Muscle of back (tissue), 11 donors: Measurements from ENCODE around the gene SAMD15. TPM values are rescaled to one million over a fixed set of nuclear protein-coding genes. Genes with fewer than 3 reads are reported as not detected.
"Not testable (repeated sequence)": the region's sequence is repeated elsewhere in the genome, so short reads cannot be mapped to it uniquely, and the experiment has no call there.

Experiments
- DNase-seq, 3 donors: peaks; one replicate each; pipeline versions ENCODE4 v3.0.0 to v3.0.0-alpha.2; 2013
- polyA plus RNA-seq, 10 donors: library from polyadenylated mRNA; unstranded; fragments of 120-200 nt; gene quantifications; one replicate each; pipeline ENCODE4 v1.2.1, GENCODE V29; 2013; ENCODE audit not compliant: insufficient read length in 10 of 10

The SAMD15 gene
- polyA plus RNA-seq, 10 donors = 0.09 to 0.75 (median 0.51) TPM

- no peak for DNase-seq
Observed at GRCh38 chr14:77375973-77376770, 1.0 kb upstream of the SAMD15 start.

- no peak for DNase-seq
Observed at GRCh38 chr14:77377502-77377844, 294 bp downstream of the SAMD15 start.

- no peak for DNase-seq
Observed at GRCh38 chr14:77378701-77379100, 1.5 kb downstream of the SAMD15 start.

- DNase-seq = no peak
Observed at GRCh38 chr14:77390188-77390587, 13.0 kb downstream of the SAMD15 start.

GRCh38 chr14:77400216-77400615, 23.0 kb downstream of the SAMD15 start:
- DNase-seq = no peak

- no peak for DNase-seq
Observed at GRCh38 chr14:77403768-77404167, 26.6 kb downstream of the SAMD15 start.

- DNase-seq = no peak
Observed at GRCh38 chr14:77406086-77406485, 28.9 kb downstream of the SAMD15 start.

- DNase-seq = peak in 2 of 3 donors; percentile 1 to 11
Observed at GRCh38 chr14:77406718-77407117, 29.5 kb downstream of the SAMD15 start.

GRCh38 chr14:77407158-77407557, 30.0 kb downstream of the SAMD15 start:
- DNase-seq = peak in 1 of 3 donors; percentile 10

GRCh38 chr14:77409131-77409533, 32.0 kb downstream of the SAMD15 start:
- DNase-seq = no peak

- not testable (repeated sequence) for DNase-seq
Observed at GRCh38 chr14:77415403-77416030, 38.3 kb downstream of the SAMD15 start.

- not testable (repeated sequence) for DNase-seq
Observed at GRCh38 chr14:77416098-77416497, 38.9 kb downstream of the SAMD15 start.

- DNase-seq = no peak
Observed at GRCh38 chr14:77416836-77417235, 39.7 kb downstream of the SAMD15 start.

GRCh38 chr14:77421201-77421600, 44.0 kb downstream of the SAMD15 start:
- no peak for DNase-seq

- DNase-seq = no peak
Observed at GRCh38 chr14:77423423-77423822, 46.2 kb downstream of the SAMD15 start, which contains the start of gene NOXRED1. Gene NOXRED1 (minus strand): TSS chr14:77423523. CDS start chr14:77422889, 634 bp downstream.

GRCh38 chr14:77424862-77425261, 47.7 kb downstream of the SAMD15 start:
- no peak for DNase-seq

GRCh38 chr14:77426396-77426795, 49.2 kb downstream of the SAMD15 start:
- DNase-seq = no peak

- no peak for DNase-seq
Observed at GRCh38 chr14:77436042-77436441, 58.9 kb downstream of the SAMD15 start.

GRCh38 chr14:77438596-77438995, 61.4 kb downstream of the SAMD15 start:
- no peak for DNase-seq

- no peak for DNase-seq
Observed at GRCh38 chr14:77439861-77440260, 62.7 kb downstream of the SAMD15 start.
